Measurements from ENCODE around the gene GRID2.

Gene GRID2

GRCh38 chr4:93461541-93461940, 1157.8 kb downstream of the GRID2 start:
- Histone ChIP-seq H3K9ac (ENCODE audit: low read length) (no peak overlapping the region), H3K4me1 (ENCODE audit: control insufficient read depth, insufficient read depth, low read length) (no peaks in the 10 kb centered on the region), H3K36me3 (ENCODE audit: control insufficient read depth, insufficient read depth, low read length, severe bottlenecking) (no peaks in the 10 kb centered on the region), H3K27me3 (replicated peaks; ENCODE audit: control insufficient read depth, insufficient read depth, low read length) (no peaks in the 10 kb centered on the region), H3K9me3 (ENCODE audit: control insufficient read depth, low read length) (no peaks in the 10 kb centered on the region), H3K4me3 (ENCODE audit: low read length) (no peak overlapping the region)
- no peak for DNase-seq (ENCODE audit: low read depth)

- no peak for DNase-seq (ENCODE audit: low read depth)
Observed at GRCh38 chr4:93466446-93466845, 1162.7 kb downstream of the GRID2 start.

GRCh38 chr4:93467484-93468155, 1163.9 kb downstream of the GRID2 start:
- no peak for DNase-seq (ENCODE audit: low read depth)
- H3K36me3 ChIP-seq (ENCODE audit: control insufficient read depth, insufficient read depth, low read length, severe bottlenecking), result no peaks in the 10 kb centered on the region
- H3K9me3 ChIP-seq (ENCODE audit: control insufficient read depth, low read length), result no peaks in the 10 kb centered on the region
- H3K4me1 ChIP-seq (ENCODE audit: control insufficient read depth, insufficient read depth, low read length), result no peaks in the 10 kb centered on the region
- H3K4me3 ChIP-seq (ENCODE audit: low read length), result no peak overlapping the region
- H3K27me3 ChIP-seq (replicated peaks; ENCODE audit: control insufficient read depth, insufficient read depth, low read length), result no peaks in the 10 kb centered on the region
- no peak overlapping the region for H3K9ac ChIP-seq (ENCODE audit: low read length)

More at GRCh38 chr4:93466446-93466845, 1162.7 kb downstream of the GRID2 start:
- Histone ChIP-seq H3K4me1 (ENCODE audit: control insufficient read depth, insufficient read depth, low read length) (no peaks in the 10 kb centered on the region), H3K27me3 (replicated peaks; ENCODE audit: control insufficient read depth, insufficient read depth, low read length) (no peaks in the 10 kb centered on the region), H3K9ac (ENCODE audit: low read length) (no peak overlapping the region), H3K9me3 (ENCODE audit: control insufficient read depth, low read length) (no peaks in the 10 kb centered on the region), H3K4me3 (ENCODE audit: low read length) (no peak overlapping the region), H3K36me3 (ENCODE audit: control insufficient read depth, insufficient read depth, low read length, severe bottlenecking) (no peaks in the 10 kb centered on the region)

- no peaks in the 10 kb centered on the region for H3K9me3 ChIP-seq (ENCODE audit: control insufficient read depth, low read length)
- no peak for DNase-seq (ENCODE audit: low read depth)
- no peaks in the 10 kb centered on the region for H3K36me3 ChIP-seq (ENCODE audit: control insufficient read depth, insufficient read depth, low read length, severe bottlenecking)
- H3K4me3 ChIP-seq (ENCODE audit: low read length), result no peak overlapping the region
- H3K4me1 ChIP-seq (ENCODE audit: control insufficient read depth, insufficient read depth, low read length), result no peaks in the 10 kb centered on the region
- H3K9ac ChIP-seq (ENCODE audit: low read length), result no peak overlapping the region
- no peaks in the 10 kb centered on the region for H3K27me3 ChIP-seq (replicated peaks; ENCODE audit: control insufficient read depth, insufficient read depth, low read length)
Observed at GRCh38 chr4:93469560-93469959, 1165.8 kb downstream of the GRID2 start.

- Histone ChIP-seq H3K4me1 (ENCODE audit: control insufficient read depth, insufficient read depth, low read length) (no peaks in the 10 kb centered on the region), H3K4me3 (ENCODE audit: low read length) (no peak overlapping the region), H3K9me3 (ENCODE audit: control insufficient read depth, low read length) (no peaks in the 10 kb centered on the region), H3K36me3 (ENCODE audit: control insufficient read depth, insufficient read depth, low read length, severe bottlenecking) (no peaks in the 10 kb centered on the region), H3K9ac (ENCODE audit: low read length) (no peak overlapping the region), H3K27me3 (replicated peaks; ENCODE audit: control insufficient read depth, insufficient read depth, low read length) (no peaks in the 10 kb centered on the region)
- DNase-seq (ENCODE audit: low read depth), result no peak
Observed at GRCh38 chr4:93475730-93476129, 1172.0 kb downstream of the GRID2 start.

- no peak overlapping the region for H3K4me3 ChIP-seq (ENCODE audit: low read length)
- DNase-seq (ENCODE audit: low read depth), result no peak
- no peaks in the 10 kb centered on the region for H3K27me3 ChIP-seq (replicated peaks; ENCODE audit: control insufficient read depth, insufficient read depth, low read length)
- no peaks in the 10 kb centered on the region for H3K9me3 ChIP-seq (ENCODE audit: control insufficient read depth, low read length)
- H3K9ac ChIP-seq (ENCODE audit: low read length), result no peak overlapping the region
- no peaks in the 10 kb centered on the region for H3K36me3 ChIP-seq (ENCODE audit: control insufficient read depth, insufficient read depth, low read length, severe bottlenecking)
- no peaks in the 10 kb centered on the region for H3K4me1 ChIP-seq (ENCODE audit: control insufficient read depth, insufficient read depth, low read length)
Observed at GRCh38 chr4:93478805-93479204, 1175.0 kb downstream of the GRID2 start.

GRCh38 chr4:93480452-93480851, 1176.7 kb downstream of the GRID2 start:
- DNase-seq (ENCODE audit: low read depth), result no peak

GRCh38 chr4:93495346-93495745, 1191.6 kb downstream of the GRID2 start:
- Histone ChIP-seq H3K9me3 (ENCODE audit: control insufficient read depth, low read length) (no peaks in the 10 kb centered on the region), H3K36me3 (ENCODE audit: control insufficient read depth, insufficient read depth, low read length, severe bottlenecking) (no peaks in the 10 kb centered on the region), H3K27me3 (replicated peaks; ENCODE audit: control insufficient read depth, insufficient read depth, low read length) (no peaks in the 10 kb centered on the region), H3K9ac (ENCODE audit: low read length) (no peak overlapping the region), H3K4me1 (ENCODE audit: control insufficient read depth, insufficient read depth, low read length) (no peaks in the 10 kb centered on the region), H3K4me3 (ENCODE audit: low read length) (no peak overlapping the region)
- no peak for DNase-seq (ENCODE audit: low read depth)

More at GRCh38 chr4:93480452-93480851, 1176.7 kb downstream of the GRID2 start:
- no peaks in the 10 kb centered on the region for H3K9me3 ChIP-seq (ENCODE audit: control insufficient read depth, low read length)
- H3K4me3 ChIP-seq (ENCODE audit: low read length), result no peak overlapping the region
- H3K9ac ChIP-seq (ENCODE audit: low read length), result no peak overlapping the region
- no peaks in the 10 kb centered on the region for H3K36me3 ChIP-seq (ENCODE audit: control insufficient read depth, insufficient read depth, low read length, severe bottlenecking)
- H3K4me1 ChIP-seq (ENCODE audit: control insufficient read depth, insufficient read depth, low read length), result no peaks in the 10 kb centered on the region
- no peaks in the 10 kb centered on the region for H3K27me3 ChIP-seq (replicated peaks; ENCODE audit: control insufficient read depth, insufficient read depth, low read length)

GRCh38 chr4:93501244-93501643, 1197.5 kb downstream of the GRID2 start:
- no peak overlapping the region for H3K9ac ChIP-seq (ENCODE audit: low read length)
- H3K9me3 ChIP-seq (ENCODE audit: control insufficient read depth, low read length), result no peaks in the 10 kb centered on the region
- H3K4me3 ChIP-seq (ENCODE audit: low read length), result no peak overlapping the region
- no peak for DNase-seq (ENCODE audit: low read depth)
- no peaks in the 10 kb centered on the region for H3K4me1 ChIP-seq (ENCODE audit: control insufficient read depth, insufficient read depth, low read length)
- no peaks in the 10 kb centered on the region for H3K36me3 ChIP-seq (ENCODE audit: control insufficient read depth, insufficient read depth, low read length, severe bottlenecking)
- no peaks in the 10 kb centered on the region for H3K27me3 ChIP-seq (replicated peaks; ENCODE audit: control insufficient read depth, insufficient read depth, low read length)

GRCh38 chr4:93501946-93502345, 1198.2 kb downstream of the GRID2 start:
- no peaks in the 10 kb centered on the region for H3K36me3 ChIP-seq (ENCODE audit: control insufficient read depth, insufficient read depth, low read length, severe bottlenecking)
- H3K4me3 ChIP-seq (ENCODE audit: low read length), result no peak overlapping the region
- no peaks in the 10 kb centered on the region for H3K4me1 ChIP-seq (ENCODE audit: control insufficient read depth, insufficient read depth, low read length)
- H3K9ac ChIP-seq (ENCODE audit: low read length), result no peak overlapping the region
- no peak for DNase-seq (ENCODE audit: low read depth)
- H3K9me3 ChIP-seq (ENCODE audit: control insufficient read depth, low read length), result no peaks in the 10 kb centered on the region
- no peaks in the 10 kb centered on the region for H3K27me3 ChIP-seq (replicated peaks; ENCODE audit: control insufficient read depth, insufficient read depth, low read length)

- DNase-seq (ENCODE audit: low read depth), result no peak
- Histone ChIP-seq H3K4me3 (ENCODE audit: low read length) (no peak overlapping the region), H3K9me3 (ENCODE audit: control insufficient read depth, low read length) (no peaks in the 10 kb centered on the region), H3K27me3 (replicated peaks; ENCODE audit: control insufficient read depth, insufficient read depth, low read length) (no peaks in the 10 kb centered on the region), H3K36me3 (ENCODE audit: control insufficient read depth, insufficient read depth, low read length, severe bottlenecking) (no peaks in the 10 kb centered on the region), H3K4me1 (ENCODE audit: control insufficient read depth, insufficient read depth, low read length) (no peaks in the 10 kb centered on the region), H3K9ac (ENCODE audit: low read length) (no peak overlapping the region)
Observed at GRCh38 chr4:93502991-93503390, 1199.2 kb downstream of the GRID2 start.

- Histone ChIP-seq H3K9ac (ENCODE audit: low read length) (no peak overlapping the region), H3K4me1 (ENCODE audit: control insufficient read depth, insufficient read depth, low read length) (no peaks in the 10 kb centered on the region), H3K27me3 (replicated peaks; ENCODE audit: control insufficient read depth, insufficient read depth, low read length) (no peaks in the 10 kb centered on the region), H3K9me3 (ENCODE audit: control insufficient read depth, low read length) (no peaks in the 10 kb centered on the region), H3K36me3 (ENCODE audit: control insufficient read depth, insufficient read depth, low read length, severe bottlenecking) (no peaks in the 10 kb centered on the region), H3K4me3 (ENCODE audit: low read length) (no peak overlapping the region)
- DNase-seq (ENCODE audit: low read depth), result no peak
Observed at GRCh38 chr4:93513851-93514250, 1210.1 kb downstream of the GRID2 start.

All from adipocyte (in vitro differentiated cells).